ENCODE data around the gene RBMX. TPM values are rescaled to one million over a fixed set of nuclear protein-coding genes. Genes with fewer than 3 reads are reported as not detected.
"Not testable (repeated sequence)": the region's sequence is repeated elsewhere in the genome, so short reads cannot be mapped to it uniquely, and the experiment has no call there.

RBMX gene
- total RNA-seq: 30.8 TPM

- peak; percentile 98 for ATAC-seq
- peak; percentile 89 for DNase-seq (ENCODE audit: low spot score)
These were observed at the start of gene RBMX for GRCh38 chrX:136880452-136881013. Gene RBMX (minus strand): TSS chrX:136880725. CDS start chrX:136879427, 1,298 bp downstream.

GRCh38 chrX:136921438-136921837 is 40.9 kb upstream of the RBMX start:
- not testable (repeated sequence) for DNase-seq (ENCODE audit: low spot score); ATAC-seq

- ATAC-seq (no peak), DNase-seq (ENCODE audit: low spot score) (no peak)
These were observed 39.5 kb upstream of the RBMX start for GRCh38 chrX:136920001-136920400.

- ATAC-seq (no peak), DNase-seq (ENCODE audit: low spot score) (no peak)
These were observed 36.3 kb upstream of the RBMX start for GRCh38 chrX:136916827-136917226.

GRCh38 chrX:136911661-136912060 is 31.1 kb upstream of the RBMX start:
- DNase-seq (ENCODE audit: low spot score); ATAC-seq: not testable (repeated sequence)

- DNase-seq (ENCODE audit: low spot score): no peak
- no peak for ATAC-seq
These were observed 30.7 kb upstream of the RBMX start for GRCh38 chrX:136911253-136911652.

GRCh38 chrX:136910565-136911035 is 30.1 kb upstream of the RBMX start:
- DNase-seq (ENCODE audit: low spot score) (no peak), ATAC-seq (no peak)

GRCh38 chrX:136909706-136910564 is 29.4 kb upstream of the RBMX start:
- ATAC-seq (peak; percentile 72), DNase-seq (ENCODE audit: low spot score) (peak; percentile 53)

- ATAC-seq (peak; percentile 92), DNase-seq (ENCODE audit: low spot score) (peak; percentile 79)
These were observed 28.7 kb upstream of the RBMX start for GRCh38 chrX:136909119-136909705.

GRCh38 chrX:136907621-136908020 is 27.1 kb upstream of the RBMX start:
- no peak for DNase-seq (ENCODE audit: low spot score)
- ATAC-seq: no peak

GRCh38 chrX:136906921-136907510 is 26.5 kb upstream of the RBMX start:
- ATAC-seq (no peak), DNase-seq (ENCODE audit: low spot score) (no peak)

GRCh38 chrX:136904067-136904466 is 23.5 kb upstream of the RBMX start:
- ATAC-seq; DNase-seq (ENCODE audit: low spot score): not testable (repeated sequence)

- DNase-seq (ENCODE audit: low spot score); ATAC-seq: not testable (repeated sequence)
These were observed 19.5 kb upstream of the RBMX start for GRCh38 chrX:136900071-136900470.

- DNase-seq (ENCODE audit: low spot score): no peak
- ATAC-seq: no peak
These were observed 18.7 kb upstream of the RBMX start for GRCh38 chrX:136899221-136899620.

GRCh38 chrX:136898752-136899151 is 18.2 kb upstream of the RBMX start:
- ATAC-seq; DNase-seq (ENCODE audit: low spot score): not testable (repeated sequence)

- no peak for DNase-seq (ENCODE audit: low spot score)
- no peak for ATAC-seq
These were observed 15.8 kb upstream of the RBMX start for GRCh38 chrX:136896121-136896914.

GRCh38 chrX:136892412-136892811 is 11.9 kb upstream of the RBMX start:
- ATAC-seq (no peak), DNase-seq (ENCODE audit: low spot score) (no peak)

GRCh38 chrX:136890596-136890995 is 10.1 kb upstream of the RBMX start:
- ATAC-seq; DNase-seq (ENCODE audit: low spot score): not testable (repeated sequence)

- ATAC-seq (no peak), DNase-seq (ENCODE audit: low spot score) (no peak)
These were observed 8.7 kb upstream of the RBMX start for GRCh38 chrX:136889269-136889668.

- ATAC-seq: peak; percentile 55
- DNase-seq (ENCODE audit: low spot score): peak; percentile 44
These were observed 498 bp downstream of the RBMX start for GRCh38 chrX:136880003-136880451.

All from left lobe of liver (tissue), 2 donors.